A549 (cell line): ENCODE data around the gene ANKFN1. TPM values are rescaled to one million over a fixed set of nuclear protein-coding genes. Genes with fewer than 3 reads are reported as not detected.

Source experiments
- ATAC-seq, 2 experiments: fragments of 200-7000 bp in 1 of 2; fragments of >200 bp in 1 of 2; cut with Nextera tagmentation in 1 of 2; cut with Tn5 transposase in 1 of 2; 3 replicates each; pipeline versions ENCODE4 v1.8.0 to v1.9.1; 2018 to 2020; ENCODE audit warnings: mild to moderate bottlenecking in 1 of 2, moderate library complexity in 1 of 2
- CTCF ChIA-PET: fragments of 300-600 bp; sonication (Branson Sonifier 250); formaldehyde crosslinking; extraction: SDS; loops from one replicate; lab custom pipeline; 2021; ENCODE audit warnings: antibody characterized with exemption, inconsistent platforms; lab: Yijun Ruan, JAX
- POLR2A ChIA-PET: fragments of 350-600 bp; formaldehyde crosslinking; extraction: SDS; loops from one replicate; lab custom pipeline; 2021; ENCODE audit warnings: antibody characterized with exemption, inconsistent platforms; lab: Yijun Ruan, JAX
- DNase-seq, 2 experiments: peaks; one replicate each; pipeline versions ENCODE4 v3.0.0 to v3.0.0-alpha.2; 2011 to 2016; ENCODE audit warnings: low read depth in 1 of 2, low spot score in 1 of 2
- FAIRE-seq: peaks from 2 replicates; lab custom pipeline; 2011; peaks lifted over from hg19 to GRCh38; lab: Jason Lieb, UNC
- H3K27ac ChIP-seq, 2 experiments: fragments of >200 bp; sonication (Bioruptor Twin); formaldehyde crosslinking; 3 replicates each; pipeline ENCODE4 v1.5.1; 2016 to 2017
- H3K4me1 ChIP-seq: fragments of >200 bp; sonication (Bioruptor Twin); formaldehyde crosslinking; 3 replicates; pipeline ENCODE4 v1.6.1; 2016
- H3K4me2 ChIP-seq: fragments of >200 bp; sonication (Bioruptor Twin); formaldehyde crosslinking; 3 replicates; pipeline ENCODE4 v1.6.1; 2016
- H3K4me3 ChIP-seq: fragments of >200 bp; sonication (Bioruptor Twin); formaldehyde crosslinking; 3 replicates; pipeline ENCODE4 v1.5.1; 2016
- H3K9me3 ChIP-seq: fragments of >200 bp; sonication (Bioruptor Twin); formaldehyde crosslinking; 3 replicates; pipeline ENCODE4 v1.6.1; 2016
- ATOH8 ChIP-seq: fragments of 250-450 bp; sonication (Bioruptor Pico); IDR thresholded peaks from 2 replicates; pipeline ENCODE4 v1.5.0; 2020; ENCODE audit warnings: low read depth, mild to moderate bottlenecking, moderate library complexity
- BHLHE40 ChIP-seq: IDR thresholded peaks from 2 replicates; pipeline ENCODE4 v1.6.1; 2012; ENCODE audit warnings: low read depth, low read length, inconsistent platforms
- CBX8 ChIP-seq: fragments of 200-600 bp; sonication (generic); IDR thresholded peaks from 2 replicates; pipeline ENCODE4 v1.6.1; 2016
- CEBPB ChIP-seq, 2 experiments: fragments of >200 bp in 1 of 2; sonication (Bioruptor Twin) in 1 of 2; formaldehyde crosslinking in 1 of 2; IDR thresholded peaks; 2 replicates each; pipeline ENCODE4 v1.6.1; 2012 to 2016
- CHD2 ChIP-seq: fragments of 150-350 bp; IDR thresholded peaks from 2 replicates; pipeline ENCODE4 v1.6.1; 2014; ENCODE audit warnings: low read length; ENCODE audit not compliant: partially characterized antibody
- CHD4 ChIP-seq: fragments of 200-600 bp; sonication (generic); IDR thresholded peaks from 2 replicates; pipeline ENCODE4 v1.6.1; 2016; ENCODE audit warnings: antibody characterized with exemption, mild to moderate bottlenecking, borderline replicate concordance
- FOSB ChIP-seq: fragments of 250-450 bp; sonication (Bioruptor Pico); IDR thresholded peaks from 2 replicates; pipeline ENCODE4 v1.5.0; 2020; ENCODE audit warnings: mild to moderate bottlenecking, moderate library complexity
- HMGXB4 ChIP-seq: fragments of 250-450 bp; sonication (Bioruptor Pico); IDR thresholded peaks from 2 replicates; pipeline ENCODE4 v1.5.0; 2021; ENCODE audit warnings: mild to moderate bottlenecking, moderate library complexity, borderline replicate concordance
- HOXA7 ChIP-seq: fragments of 250-450 bp; sonication (Bioruptor Pico); IDR thresholded peaks from 2 replicates; pipeline ENCODE4 v1.5.0; 2020; ENCODE audit warnings: mild to moderate bottlenecking, moderate library complexity
- HOXB5 ChIP-seq: fragments of 250-450 bp; sonication (Bioruptor Pico); IDR thresholded peaks from 2 replicates; pipeline ENCODE4 v1.5.0; 2020; ENCODE audit warnings: mild to moderate bottlenecking, moderate library complexity
- JUN ChIP-seq, 2 experiments: fragments of >200 bp; sonication (Bioruptor Twin); formaldehyde crosslinking; IDR thresholded peaks; 2 replicates in 1 of 2; 3 replicates in 1 of 2; pipeline ENCODE4 v1.6.1; 2016 to 2017
- JUNB ChIP-seq: fragments of >200 bp; sonication (Bioruptor Twin); formaldehyde crosslinking; IDR thresholded peaks from 2 replicates; pipeline ENCODE4 v1.6.1; 2016
- KDM5A ChIP-seq: fragments of 200-600 bp; sonication (generic); IDR thresholded peaks from 2 replicates; pipeline ENCODE4 v1.6.1; 2016; ENCODE audit warnings: antibody characterized with exemption, mild to moderate bottlenecking
- MYC ChIP-seq: IDR thresholded peaks from 2 replicates; pipeline ENCODE4 v1.6.1; 2012; ENCODE audit warnings: mild to moderate bottlenecking, inconsistent platforms, low read length, improper control_type of control experiment, borderline replicate concordance
- NFE2L2 ChIP-seq: fragments of 150-350 bp; conservative IDR thresholded peaks from 2 replicates; pipeline ENCODE4 v1.6.1; 2014; ENCODE audit warnings: low read length
- PHF8 ChIP-seq: fragments of 200-600 bp; sonication (generic); IDR thresholded peaks from 2 replicates; pipeline ENCODE4 v1.6.1; 2016; ENCODE audit warnings: low read depth, mild to moderate bottlenecking, antibody characterized with exemption, moderate library complexity, borderline replicate concordance
- POLR2A ChIP-seq: IDR thresholded peaks from 2 replicates; pipeline ENCODE4 v1.6.1; 2012; ENCODE audit warnings: mild to moderate bottlenecking, low read length
- POLR2AphosphoS2 ChIP-seq: conservative IDR thresholded peaks from 2 replicates; pipeline ENCODE4 v1.6.1; 2012; ENCODE audit warnings: low read length, improper control_type of control experiment, inconsistent platforms
- RARB ChIP-seq: fragments of 250-450 bp; sonication (Bioruptor Pico); IDR thresholded peaks from 2 replicates; pipeline ENCODE4 v1.8.0; 2021; ENCODE audit warnings: mild to moderate bottlenecking, moderate library complexity
- RCOR1 ChIP-seq: fragments of 150-350 bp; IDR thresholded peaks from 2 replicates; pipeline ENCODE4 v1.6.1; 2014; ENCODE audit warnings: antibody characterized with exemption, low read length, low read depth
- RFX5 ChIP-seq: fragments of 450-650 bp; IDR thresholded peaks from 2 replicates; pipeline ENCODE4 v1.7.1; 2014; ENCODE audit warnings: antibody characterized with exemption, mild to moderate bottlenecking, moderate library complexity
- RNF2 ChIP-seq: fragments of 200-600 bp; sonication (generic); IDR thresholded peaks from 2 replicates; pipeline ENCODE4 v1.6.1; 2016; ENCODE audit warnings: low read depth, mild to moderate bottlenecking, antibody characterized with exemption, moderate library complexity, borderline replicate concordance
- ZC3H11A ChIP-seq: fragments of 450-650 bp; IDR thresholded peaks from 2 replicates; pipeline ENCODE4 v1.6.1; 2014; ENCODE audit warnings: antibody characterized with exemption, mild to moderate bottlenecking
- WGBS: methylation state at CpG from one replicate; pipeline ENCODE4 v1.1.6; 2017; ENCODE audit errors: missing lambda C conversion rate; 5-methylcytosine and 5-hydroxymethylcytosine counted together
- polyA plus RNA-seq, 4 experiments: library from polyadenylated mRNA; depleted of rRNA in 3 of 4; stranded (reverse); fragments of >200 nt; fragmentation: RNase III in 1 of 4; extraction: RNeasy Plus Mini Kit Qiagen cat#74134 plus additional on column Dnase treatment in 1 of 4; gene quantifications; 2 replicates in 3 of 4; 3 replicates in 1 of 4; pipeline ENCODE4 v1.2.3, GENCODE V29; 2011 to 2017
- TF ChIP-seq, protein P1 (sequence below): IDR thresholded peaks from 2 replicates; pipeline ENCODE4 v1.6.1; 2012; ENCODE audit warnings: low read depth, borderline replicate concordance
- TF ChIP-seq, protein P2 (sequence below): IDR thresholded peaks from 2 replicates; pipeline ENCODE4 v1.6.1; 2012
- TF ChIP-seq, protein P3 (sequence below): fragments of >200 bp; sonication (Bioruptor Twin); formaldehyde crosslinking; IDR thresholded peaks from 2 replicates; pipeline ENCODE4 v1.6.1; 2016

The ANKFN1 gene
- polyA plus RNA-seq, 2 of the 4 experiments (the other 2 are of a cell fraction), result 0.37 TPM; not detected in 1

DNA sequence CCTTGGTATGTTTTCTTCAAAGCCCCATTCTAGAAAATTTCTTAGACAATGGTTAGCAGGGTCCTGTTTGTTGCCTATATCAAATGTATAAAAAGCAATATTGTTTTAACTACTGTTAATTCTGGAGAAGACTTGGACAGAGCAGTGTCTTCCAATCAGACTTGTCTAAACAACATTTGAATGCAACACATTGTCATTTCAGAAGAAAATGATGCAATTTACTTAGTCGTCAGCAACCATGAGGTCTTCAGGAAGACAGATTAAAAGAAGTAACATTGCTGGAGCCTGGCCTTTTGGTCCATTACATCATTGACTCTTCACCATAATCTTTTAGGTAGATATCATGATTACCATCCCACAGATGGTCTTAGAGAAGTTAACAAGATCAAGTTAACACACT is 94.5 kb downstream of the ANKFN1 start:
- H3K4me1 ChIP-seq, result no peaks in the 10 kb centered on the region
- H3K27ac ChIP-seq, result no peak overlapping the region
- no peak for DNase-seq
- WGBS, result 6% methylated on average over 1 of the region's 1 CpG
- ATAC-seq, result no peak
- FAIRE-seq, result no peak
- no peak for TF ChIP-seq ATOH8 (CRISPR knock-in tag)
- no peak for TF ChIP-seq POLR2A
- TF ChIP-seq RCOR1, result no peak
- TF ChIP-seq JUN (IDR thresholded peaks at IDR 0.05), result no peak
- TF ChIP-seq CBX8, result no peak
- TF ChIP-seq ZC3H11A, result no peak
- no peak for TF ChIP-seq HMGXB4
- TF ChIP-seq POLR2AphosphoS2, result no peak
- no peak for TF ChIP-seq KDM5A
- no peaks in the 10 kb centered on the region for H3K9me3 ChIP-seq
- CTCF ChIA-PET, result no interaction called here
- POLR2A ChIA-PET, result no interaction called here
- H3K4me2 ChIP-seq, result no peak overlapping the region
- H3K4me3 ChIP-seq, result no peak overlapping the region

- peak; percentile 39 for FAIRE-seq
- H3K27ac ChIP-seq, result no peak overlapping the region
- 3% methylated on average over 1 of the region's 1 CpG for WGBS
- H3K9me3 ChIP-seq, result no peaks in the 10 kb centered on the region
- peak in 1 of 2 experiments; percentile 36; a peak in 2 of 6 replicates for ATAC-seq
- H3K4me2 ChIP-seq, result no peak overlapping the region
- POLR2A ChIA-PET, result no interaction called here
- TF ChIP-seq FOSB (CRISPR knock-in tag) (no peak), POLR2AphosphoS2 (no peak), PHF8 (no peak), MYC (no peak), CEBPB (IDR thresholded peaks at IDR 0.05) (no peak), CHD2 (no peak)
- DNase-seq, result no peak
- no peaks in the 10 kb centered on the region for H3K4me1 ChIP-seq
- H3K4me3 ChIP-seq, result no peak overlapping the region
- CTCF ChIA-PET, result no interaction called here
These were observed 103.8 kb downstream of the ANKFN1 start for GRCh38 chr17:56257075-56257474.

DNA sequence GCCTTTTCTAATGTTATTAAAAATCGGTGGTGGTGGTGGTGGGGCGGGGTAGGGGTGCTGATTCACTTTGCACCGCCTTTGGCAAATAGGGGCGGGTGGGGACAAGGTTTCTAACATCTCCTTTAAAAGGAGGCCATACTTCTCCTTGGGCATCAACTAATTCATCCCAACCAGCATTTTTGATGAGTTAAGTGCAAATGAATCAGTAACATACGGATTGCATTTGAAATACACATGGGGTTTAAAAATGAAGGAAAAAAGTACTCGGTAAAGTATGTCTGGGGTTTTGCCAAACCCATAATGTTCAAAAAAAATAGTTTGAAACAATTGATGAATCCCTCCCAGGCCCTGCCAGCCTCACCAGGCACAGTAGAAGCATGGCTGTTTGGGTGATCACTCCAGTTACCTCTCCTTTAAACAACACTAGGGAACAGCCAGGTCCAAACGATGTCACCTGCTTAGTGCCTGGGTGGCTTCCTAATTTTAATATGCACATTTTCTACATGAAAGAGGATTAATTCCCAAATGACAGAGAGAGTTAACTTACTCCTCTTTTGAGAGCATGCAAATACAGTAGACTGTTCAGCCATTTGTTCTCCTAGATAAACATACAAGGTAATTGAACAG is 107.2 kb downstream of the ANKFN1 start:
- Histone ChIP-seq H3K4me1 (no peaks in the 10 kb centered on the region), H3K4me2 (no peak overlapping the region), H3K4me3 (no peak overlapping the region), H3K9me3 (no peaks in the 10 kb centered on the region), H3K27ac (no peak overlapping the region)
- TF ChIP-seq CHD4, result no peak
- TF ChIP-seq BHLHE40, result no peak
- TF ChIP-seq, protein P1, sequence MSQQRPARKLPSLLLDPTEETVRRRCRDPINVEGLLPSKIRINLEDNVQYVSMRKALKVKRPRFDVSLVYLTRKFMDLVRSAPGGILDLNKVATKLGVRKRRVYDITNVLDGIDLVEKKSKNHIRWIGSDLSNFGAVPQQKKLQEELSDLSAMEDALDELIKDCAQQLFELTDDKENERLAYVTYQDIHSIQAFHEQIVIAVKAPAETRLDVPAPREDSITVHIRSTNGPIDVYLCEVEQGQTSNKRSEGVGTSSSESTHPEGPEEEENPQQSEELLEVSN, result no peak
- no peak for TF ChIP-seq HOXA7 (CRISPR knock-in tag)
- ATAC-seq, result no peak
- CTCF ChIA-PET, result no interaction called here
- POLR2A ChIA-PET, result no interaction called here
- DNase-seq, result no peak
- 12% methylated on average over 7 of the region's 7 CpGs for WGBS
- no peak for FAIRE-seq

GRCh38 chr17:56262803-56263202 is 109.5 kb downstream of the ANKFN1 start:
- no peaks in the 10 kb centered on the region for H3K9me3 ChIP-seq
- TF ChIP-seq JUN (IDR thresholded peaks at IDR 0.05) (no peak), RARB (CRISPR knock-in tag) (no peak), NFE2L2 (no peak), RNF2 (no peak), ATOH8 (CRISPR knock-in tag) (no peak), RFX5 (no peak), HOXB5 (no peak), JUNB (no peak)
- TF ChIP-seq, protein P2, sequence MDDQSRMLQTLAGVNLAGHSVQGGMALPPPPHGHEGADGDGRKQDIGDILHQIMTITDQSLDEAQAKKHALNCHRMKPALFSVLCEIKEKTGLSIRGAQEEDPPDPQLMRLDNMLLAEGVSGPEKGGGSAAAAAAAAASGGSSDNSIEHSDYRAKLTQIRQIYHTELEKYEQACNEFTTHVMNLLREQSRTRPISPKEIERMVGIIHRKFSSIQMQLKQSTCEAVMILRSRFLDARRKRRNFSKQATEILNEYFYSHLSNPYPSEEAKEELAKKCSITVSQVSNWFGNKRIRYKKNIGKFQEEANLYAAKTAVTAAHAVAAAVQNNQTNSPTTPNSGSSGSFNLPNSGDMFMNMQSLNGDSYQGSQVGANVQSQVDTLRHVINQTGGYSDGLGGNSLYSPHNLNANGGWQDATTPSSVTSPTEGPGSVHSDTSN, result no peak
- TF ChIP-seq, protein P1, result no peak
- TF ChIP-seq, protein P3, sequence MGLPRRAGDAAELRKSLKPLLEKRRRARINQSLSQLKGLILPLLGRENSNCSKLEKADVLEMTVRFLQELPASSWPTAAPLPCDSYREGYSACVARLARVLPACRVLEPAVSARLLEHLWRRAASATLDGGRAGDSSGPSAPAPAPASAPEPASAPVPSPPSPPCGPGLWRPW, result no peak
- 16% methylated on average over 9 of the region's 9 CpGs for WGBS
- POLR2A ChIA-PET, result no interaction called here
- H3K27ac ChIP-seq, result no peak overlapping the region
- H3K4me1 ChIP-seq, result no peaks in the 10 kb centered on the region
- no peak overlapping the region for H3K4me2 ChIP-seq
- H3K4me3 ChIP-seq, result no peak overlapping the region
- ATAC-seq (no peak), DNase-seq (no peak), FAIRE-seq (no peak)
- CTCF ChIA-PET, result no interaction called here
